SK-N-SH treated with all-trans-retinoic acid at 6 μM for 48 hours (cell line): ENCODE results near the gene RAB23.

Experiments used
- ARNTL ChIP-seq: fragments of 450-650 bp; formaldehyde crosslinking; IDR thresholded peaks from 2 replicates; pipeline ENCODE4 v1.5.0; 2020; ENCODE audit warnings: low read depth, mild to moderate bottlenecking, moderate library complexity, borderline replicate concordance
- CREB5 ChIP-seq: fragments of 250-450 bp; sonication (Bioruptor Pico); IDR thresholded peaks from 2 replicates; pipeline ENCODE4 v1.5.1; 2020; ENCODE audit warnings: low read depth, mild to moderate bottlenecking, moderate library complexity
- CSRNP3 ChIP-seq: fragments of 250-450 bp; sonication (Bioruptor Pico); IDR thresholded peaks from 2 replicates; pipeline ENCODE4 v1.5.1; 2021; ENCODE audit warnings: mild to moderate bottlenecking, moderate library complexity
- ESRRG ChIP-seq: fragments of 250-450 bp; sonication (Bioruptor Pico); IDR thresholded peaks from 2 replicates; pipeline ENCODE4 v1.6.1; 2021; ENCODE audit warnings: mild to moderate bottlenecking
- GLIS3 ChIP-seq: fragments of 250-450 bp; sonication (Bioruptor Pico); IDR thresholded peaks from 2 replicates; pipeline ENCODE4 v1.5.0; 2020; ENCODE audit warnings: mild to moderate bottlenecking, moderate library complexity
- PATZ1 ChIP-seq: fragments of 250-450 bp; sonication (Bioruptor Pico); IDR thresholded peaks from 2 replicates; pipeline ENCODE4 v1.8.0; 2020; ENCODE audit warnings: mild to moderate bottlenecking, moderate library complexity, borderline replicate concordance
- PPARA ChIP-seq: fragments of 250-450 bp; sonication (Bioruptor Pico); IDR thresholded peaks from 2 replicates; pipeline ENCODE4 v1.5.0; 2020; ENCODE audit warnings: mild to moderate bottlenecking, borderline replicate concordance
- ZC3H10 ChIP-seq: fragments of 250-450 bp; sonication (Bioruptor Pico); IDR thresholded peaks from 2 replicates; pipeline ENCODE4 v1.5.1; 2021; ENCODE audit warnings: mild to moderate bottlenecking, moderate library complexity
- ZFP3 ChIP-seq: fragments of 250-450 bp; sonication (Bioruptor Pico); IDR thresholded peaks from 2 replicates; pipeline ENCODE4 v1.5.0; 2020; ENCODE audit warnings: mild to moderate bottlenecking, moderate library complexity
- ZNF70 ChIP-seq: fragments of 450-650 bp; formaldehyde crosslinking; IDR thresholded peaks from 2 replicates; pipeline ENCODE4 v1.5.0; 2020; ENCODE audit warnings: mild to moderate bottlenecking, moderate library complexity

GRCh38 chr6:57259064-57259463 lies 37.0 kb upstream of the RAB23 start:
- TF ChIP-seq ZC3H10: no peak
- TF ChIP-seq PATZ1: no peak
- TF ChIP-seq CSRNP3: no peak
- no peak for TF ChIP-seq CREB5 (CRISPR knock-in tag)
- TF ChIP-seq ZFP3 (CRISPR knock-in tag): no peak
- no peak for TF ChIP-seq PPARA (CRISPR knock-in tag)
- TF ChIP-seq ZNF70: no peak
- TF ChIP-seq ARNTL (CRISPR knock-in tag): no peak
- TF ChIP-seq GLIS3: no peak
- no peak for TF ChIP-seq ESRRG
